ENCODE data around the gene MAP1LC3B.

DNA sequence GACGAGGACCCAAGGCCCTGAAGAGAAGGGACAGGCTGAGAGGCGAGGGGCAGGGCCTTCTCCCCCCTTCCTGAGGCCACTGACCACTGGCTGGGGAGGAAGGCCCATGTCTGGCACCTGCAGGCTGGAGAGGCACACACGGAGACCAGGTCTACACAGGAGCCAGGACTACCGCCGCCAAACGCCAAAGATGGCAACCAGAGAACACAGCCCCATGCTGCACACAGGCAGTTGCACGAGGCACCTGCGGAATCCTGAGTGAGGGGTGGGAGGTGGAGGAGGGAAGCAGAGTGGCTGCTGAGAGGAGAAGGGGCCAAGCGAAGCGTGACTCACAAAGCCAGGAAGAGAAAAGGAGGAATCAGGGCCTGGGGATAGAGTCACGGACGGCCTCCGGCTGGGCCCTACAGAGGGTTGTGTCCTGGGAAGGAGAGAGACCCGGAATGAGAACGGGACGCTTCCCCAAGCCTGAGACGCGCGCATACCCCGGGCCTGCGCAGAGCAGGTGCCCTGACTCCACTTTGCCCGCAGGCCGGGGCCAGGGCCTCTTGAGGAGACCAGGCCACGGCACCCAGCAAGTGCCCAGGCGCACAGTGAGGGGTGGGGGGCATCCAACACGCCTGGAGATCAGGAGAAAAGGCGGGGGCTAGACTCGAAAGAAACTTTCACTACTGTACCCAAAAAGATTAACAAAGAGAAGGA is 46.3 kb upstream of the MAP1LC3B start:
- TF ChIP-seq, protein P1, sequence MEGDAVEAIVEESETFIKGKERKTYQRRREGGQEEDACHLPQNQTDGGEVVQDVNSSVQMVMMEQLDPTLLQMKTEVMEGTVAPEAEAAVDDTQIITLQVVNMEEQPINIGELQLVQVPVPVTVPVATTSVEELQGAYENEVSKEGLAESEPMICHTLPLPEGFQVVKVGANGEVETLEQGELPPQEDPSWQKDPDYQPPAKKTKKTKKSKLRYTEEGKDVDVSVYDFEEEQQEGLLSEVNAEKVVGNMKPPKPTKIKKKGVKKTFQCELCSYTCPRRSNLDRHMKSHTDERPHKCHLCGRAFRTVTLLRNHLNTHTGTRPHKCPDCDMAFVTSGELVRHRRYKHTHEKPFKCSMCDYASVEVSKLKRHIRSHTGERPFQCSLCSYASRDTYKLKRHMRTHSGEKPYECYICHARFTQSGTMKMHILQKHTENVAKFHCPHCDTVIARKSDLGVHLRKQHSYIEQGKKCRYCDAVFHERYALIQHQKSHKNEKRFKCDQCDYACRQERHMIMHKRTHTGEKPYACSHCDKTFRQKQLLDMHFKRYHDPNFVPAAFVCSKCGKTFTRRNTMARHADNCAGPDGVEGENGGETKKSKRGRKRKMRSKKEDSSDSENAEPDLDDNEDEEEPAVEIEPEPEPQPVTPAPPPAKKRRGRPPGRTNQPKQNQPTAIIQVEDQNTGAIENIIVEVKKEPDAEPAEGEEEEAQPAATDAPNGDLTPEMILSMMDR (IDR thresholded peaks at IDR 0.05; ENCODE audit: low read depth, low read length, poor library complexity, severe bottlenecking), result no peak
- TF ChIP-seq EZH2phosphoT487 (IDR thresholded peaks at IDR 0.05; ENCODE audit: borderline replicate concordance, low read length), result no peak

Measured in DOHH2 (cell line).